Fibroblast of lung (primary cell): ENCODE results near the gene HECTD4.

Experiments
- EZH2 ChIP-seq: IDR thresholded peaks from 2 replicates; pipeline ENCODE4 v1.5.1; 2012; ENCODE audit warnings: low read length, control low read depth, mild to moderate bottlenecking; ENCODE audit errors: missing control alignments
- TF ChIP-seq, protein P1 (sequence below), 2 donors: IDR thresholded peaks in 1 of 2; conservative IDR thresholded peaks in 1 of 2; 1 replicate in 1 of 2; 2 replicates in 1 of 2; pipeline ENCODE4 v1.5.1; 2011 to 2012; ENCODE audit warnings: low read length in 2 of 2, control low read depth in 1 of 2, inconsistent platforms in 1 of 2, low read depth in 1 of 2, mild to moderate bottlenecking in 1 of 2

DNA sequence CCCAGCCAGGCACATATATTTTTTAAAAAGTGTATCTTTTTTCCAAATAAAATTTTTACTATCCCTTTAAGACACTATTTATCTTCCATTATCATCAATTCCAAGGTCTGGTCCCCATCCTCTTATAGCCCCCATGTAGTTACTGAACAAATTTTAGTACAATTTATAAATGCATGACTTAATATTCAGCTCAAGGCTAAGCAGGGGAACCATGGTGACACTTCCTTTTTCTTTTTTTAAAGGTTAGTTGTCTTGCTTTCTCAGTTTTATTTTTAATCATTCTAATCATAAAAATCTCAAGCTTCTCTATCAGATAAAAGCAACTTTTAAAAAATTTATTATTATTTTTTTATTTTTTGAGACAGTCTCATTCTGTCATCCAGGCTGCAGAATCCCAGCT, 164.6 kb downstream of the HECTD4 start:
- TF ChIP-seq, protein P1, sequence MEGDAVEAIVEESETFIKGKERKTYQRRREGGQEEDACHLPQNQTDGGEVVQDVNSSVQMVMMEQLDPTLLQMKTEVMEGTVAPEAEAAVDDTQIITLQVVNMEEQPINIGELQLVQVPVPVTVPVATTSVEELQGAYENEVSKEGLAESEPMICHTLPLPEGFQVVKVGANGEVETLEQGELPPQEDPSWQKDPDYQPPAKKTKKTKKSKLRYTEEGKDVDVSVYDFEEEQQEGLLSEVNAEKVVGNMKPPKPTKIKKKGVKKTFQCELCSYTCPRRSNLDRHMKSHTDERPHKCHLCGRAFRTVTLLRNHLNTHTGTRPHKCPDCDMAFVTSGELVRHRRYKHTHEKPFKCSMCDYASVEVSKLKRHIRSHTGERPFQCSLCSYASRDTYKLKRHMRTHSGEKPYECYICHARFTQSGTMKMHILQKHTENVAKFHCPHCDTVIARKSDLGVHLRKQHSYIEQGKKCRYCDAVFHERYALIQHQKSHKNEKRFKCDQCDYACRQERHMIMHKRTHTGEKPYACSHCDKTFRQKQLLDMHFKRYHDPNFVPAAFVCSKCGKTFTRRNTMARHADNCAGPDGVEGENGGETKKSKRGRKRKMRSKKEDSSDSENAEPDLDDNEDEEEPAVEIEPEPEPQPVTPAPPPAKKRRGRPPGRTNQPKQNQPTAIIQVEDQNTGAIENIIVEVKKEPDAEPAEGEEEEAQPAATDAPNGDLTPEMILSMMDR (conservative IDR thresholded peaks at IDR 0.05 in 1 of 2, IDR thresholded peaks at IDR 0.05 in 1 of 2; ENCODE audit: low read depth in 1 of 2, low read length in 2 of 2): no peak
- TF ChIP-seq EZH2: no peak
